COR-L47 (cell line): Measurements from ENCODE around the gene MYLK4.
A peak's percentile ranks its signal among the peaks of the same experiment; 100 is the strongest.

ENCODE experiments used
- DNase-seq: peaks from one replicate; lab custom pipeline; 2025; lab: John Stamatoyannopoulos, UW

Gene MYLK4

GRCh38 chr6:2658788-2659187, 91.9 kb downstream of the MYLK4 start:
- DNase-seq, result no peak

GRCh38 chr6:2656460-2657079, 94.2 kb downstream of the MYLK4 start:
- no peak for DNase-seq

- DNase-seq, result no peak
Measured at GRCh38 chr6:2655844-2656433, 94.8 kb downstream of the MYLK4 start.

- DNase-seq, result no peak
Measured at GRCh38 chr6:2653369-2654032, 97.2 kb downstream of the MYLK4 start.

- DNase-seq, result no peak
Measured at GRCh38 chr6:2652611-2653010, 98.1 kb downstream of the MYLK4 start.

GRCh38 chr6:2651961-2652360, 98.8 kb downstream of the MYLK4 start:
- no peak for DNase-seq

GRCh38 chr6:2651536-2651935, 99.2 kb downstream of the MYLK4 start:
- no peak for DNase-seq

- DNase-seq, result no peak
Measured at GRCh38 chr6:2646346-2646745, 104.4 kb downstream of the MYLK4 start.

GRCh38 chr6:2643935-2644539, 106.7 kb downstream of the MYLK4 start:
- no peak for DNase-seq

- DNase-seq, result no peak
Measured at GRCh38 chr6:2643130-2643529, 107.6 kb downstream of the MYLK4 start.

GRCh38 chr6:2641044-2641725, 109.5 kb downstream of the MYLK4 start:
- no peak for DNase-seq

GRCh38 chr6:2640551-2640950, 110.2 kb downstream of the MYLK4 start:
- DNase-seq, result no peak

- DNase-seq, result no peak
Measured at GRCh38 chr6:2639896-2640295, 110.8 kb downstream of the MYLK4 start.

- no peak for DNase-seq
Measured at GRCh38 chr6:2639167-2639566, 111.6 kb downstream of the MYLK4 start.

GRCh38 chr6:2636672-2637071, 114.0 kb downstream of the MYLK4 start:
- DNase-seq, result no peak

- no peak for DNase-seq
Measured at GRCh38 chr6:2635911-2636310, 114.8 kb downstream of the MYLK4 start.

- DNase-seq, result peak; percentile 78
Measured at GRCh38 chr6:2634139-2634964, 116.4 kb downstream of the MYLK4 start.

- DNase-seq, result no peak
Measured at GRCh38 chr6:2633736-2634135, 117.0 kb downstream of the MYLK4 start.

- DNase-seq, result peak; percentile 15
Measured at GRCh38 chr6:2632976-2633584, 117.6 kb downstream of the MYLK4 start.

- no peak for DNase-seq
Measured at GRCh38 chr6:2632368-2632767, 118.4 kb downstream of the MYLK4 start.

- DNase-seq, result no peak
Measured at GRCh38 chr6:2630891-2631571, 119.7 kb downstream of the MYLK4 start.
